GM21529 (cell line): ENCODE measurements around the gene CACNA1E.

ENCODE experiments used
- ATAC-seq: cut with Tn5 transposase; IDR thresholded peaks from one replicate; pipeline ENCODE4 v1.9.1; 2021; ENCODE audit not compliant: unreplicated experiment

CACNA1E gene

DNA sequence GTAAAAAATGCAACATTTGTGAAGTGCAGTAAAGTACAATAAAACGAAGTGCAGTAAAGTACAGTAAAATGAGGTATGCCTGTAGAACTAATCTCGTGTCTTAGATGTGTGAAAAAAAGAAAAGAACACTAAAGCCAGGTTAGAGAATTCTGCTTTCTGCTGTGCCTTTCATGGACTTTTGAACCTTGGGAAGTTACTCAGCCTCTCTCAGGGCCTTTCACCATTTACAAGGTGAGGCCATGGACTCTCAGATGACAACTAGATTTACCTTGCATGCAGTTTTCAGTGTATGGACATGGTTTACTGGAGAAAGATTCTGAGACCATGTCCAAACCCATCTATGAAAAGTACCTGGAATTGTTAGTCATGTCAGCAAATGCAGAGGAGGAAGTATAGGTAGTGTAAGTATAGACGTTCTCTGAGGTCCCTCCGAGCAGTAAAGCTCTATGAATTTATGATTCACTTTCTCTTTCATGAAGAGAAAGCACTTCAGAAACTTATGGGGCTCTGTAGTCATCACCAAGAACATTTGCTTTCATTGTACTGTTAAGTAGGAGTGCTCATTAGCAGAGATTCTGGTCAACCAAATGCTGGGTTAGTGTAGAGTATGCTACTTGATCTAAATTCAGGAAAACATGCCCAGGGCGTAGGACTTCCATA lies 143.1 kb downstream of the CACNA1E start:
- no peak for ATAC-seq

DNA sequence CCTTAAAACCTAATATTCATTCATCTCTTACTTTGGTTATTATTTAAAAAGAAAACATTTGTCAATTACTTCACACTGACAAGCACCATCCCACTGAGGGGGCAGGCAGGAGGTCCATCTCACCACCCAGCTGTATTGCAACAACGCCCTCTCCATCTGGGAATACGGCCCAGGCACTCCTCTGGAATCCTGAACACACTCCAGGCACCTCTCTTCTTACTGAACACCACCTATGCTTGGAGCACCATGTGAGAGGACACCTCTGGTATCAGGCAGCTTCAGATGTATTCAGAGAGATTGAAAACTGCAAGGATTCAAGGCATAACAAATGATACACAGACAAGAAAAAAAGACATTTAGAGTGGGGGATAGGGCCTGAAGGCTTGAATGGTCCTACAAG lies 147.1 kb downstream of the CACNA1E start:
- ATAC-seq = no peak

DNA sequence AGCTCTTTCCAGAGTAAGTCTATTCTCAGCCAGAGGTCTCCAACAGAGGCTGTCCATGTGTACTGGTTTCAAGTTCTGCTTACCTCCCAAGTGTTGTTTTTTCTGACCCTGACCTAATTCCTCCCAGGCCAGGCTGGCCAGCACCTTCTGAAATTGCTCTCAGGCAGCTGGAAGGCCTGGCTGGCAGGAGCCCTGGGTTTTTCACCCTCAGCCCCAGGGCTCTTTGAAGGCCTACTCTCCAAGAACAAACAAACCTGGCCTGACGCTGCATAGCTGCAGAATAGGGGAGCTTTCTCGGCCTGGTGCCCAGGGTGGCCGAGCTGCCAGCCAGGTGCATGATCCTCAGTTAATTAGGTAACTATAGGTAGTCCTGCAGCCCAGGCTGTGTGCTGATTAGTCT lies 147.5 kb downstream of the CACNA1E start:
- no peak for ATAC-seq

DNA sequence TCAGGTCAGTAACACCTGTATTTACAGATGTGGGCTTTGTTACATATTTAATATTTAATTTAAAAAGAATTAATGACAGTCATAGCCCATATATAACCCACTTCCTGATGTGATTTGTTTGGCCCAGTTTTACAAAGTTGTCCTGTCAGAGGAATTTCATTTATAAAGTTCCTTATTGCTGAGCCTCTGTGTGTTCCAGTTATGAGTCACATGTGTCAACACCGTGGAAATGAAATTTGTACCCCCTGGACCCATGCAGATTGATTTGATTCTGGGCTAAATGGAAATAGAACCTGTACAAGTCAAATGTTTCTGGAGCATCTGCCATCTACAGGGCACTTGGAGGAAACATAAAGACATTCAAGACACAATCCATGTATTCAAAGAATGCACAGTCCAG lies 149.2 kb downstream of the CACNA1E start:
- no peak for ATAC-seq

DNA sequence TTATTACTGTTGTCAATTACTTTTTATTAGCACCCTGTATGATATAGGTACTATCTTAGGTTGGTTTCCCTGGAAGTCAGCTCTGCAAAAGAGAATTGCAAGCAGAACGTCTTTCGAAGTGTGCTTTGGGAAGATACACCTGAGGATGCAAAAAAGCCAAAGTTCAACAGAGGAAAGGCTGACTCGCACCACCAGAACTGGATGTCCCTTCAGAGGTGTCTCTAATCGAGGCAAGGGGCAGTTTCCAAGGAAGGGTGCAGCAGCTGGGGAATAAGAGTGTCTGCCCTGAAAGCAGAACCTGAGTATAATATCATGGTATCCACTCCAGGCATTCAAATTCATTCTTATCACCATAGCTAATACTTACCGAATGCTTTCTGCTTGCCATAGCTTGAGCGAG lies 149.6 kb downstream of the CACNA1E start:
- ATAC-seq = no peak

DNA sequence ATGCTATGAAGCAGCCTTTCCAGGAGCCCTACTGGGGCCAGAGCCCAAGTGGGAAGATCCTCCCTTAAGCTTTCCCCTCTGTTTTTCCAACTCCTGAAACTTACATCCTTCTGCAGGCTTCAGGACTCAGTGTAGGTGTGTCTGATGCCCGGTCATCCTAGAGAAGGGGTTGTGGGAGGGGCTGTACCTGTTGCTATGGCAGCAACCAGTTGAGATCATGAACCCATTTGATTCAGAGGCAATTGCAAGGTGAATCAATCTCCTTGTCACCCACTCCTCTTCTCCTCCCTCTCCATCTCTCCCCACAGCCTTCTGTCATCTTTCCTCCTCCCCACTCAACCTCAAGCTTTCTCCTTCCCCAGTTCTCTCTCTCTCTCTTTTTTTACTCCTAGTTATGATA lies 151.8 kb downstream of the CACNA1E start:
- ATAC-seq = no peak

DNA sequence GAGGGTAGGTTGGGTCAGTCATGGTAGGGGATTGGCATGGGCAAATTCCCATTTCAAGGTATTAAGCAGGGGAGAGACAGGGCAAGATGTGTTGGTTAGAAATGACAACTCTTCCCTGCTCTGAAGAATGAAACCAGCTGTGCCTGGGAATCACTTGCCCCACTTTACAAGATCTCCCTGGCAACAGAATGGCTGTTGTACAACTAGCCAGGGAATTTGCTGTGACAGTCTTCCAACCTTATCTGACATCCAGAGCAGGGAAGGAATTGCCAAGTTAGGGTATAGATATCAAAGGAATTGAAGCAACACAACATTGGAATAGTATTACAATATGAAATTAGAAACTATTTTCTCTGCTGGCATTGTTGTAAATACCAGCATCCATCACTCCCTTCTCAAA lies 154.7 kb downstream of the CACNA1E start:
- ATAC-seq = no peak

DNA sequence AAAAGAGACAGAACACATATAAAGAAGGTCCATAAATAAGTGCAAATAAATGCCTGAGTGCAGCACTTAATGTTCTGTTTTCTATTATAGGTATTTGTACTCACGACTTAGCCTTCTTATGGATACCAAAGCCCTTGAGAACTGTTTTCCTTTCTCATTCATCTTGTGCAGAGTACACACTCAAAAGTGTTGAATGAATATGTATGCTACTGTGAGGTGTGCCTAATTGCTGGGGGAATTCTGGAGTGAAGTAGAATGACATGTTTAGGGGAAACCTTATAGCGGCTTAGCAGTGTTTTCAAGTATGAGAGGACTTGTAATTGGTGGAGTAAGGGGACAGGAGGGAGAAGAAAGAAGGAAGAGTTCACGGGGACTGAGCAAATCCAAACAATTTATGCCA lies 157.6 kb downstream of the CACNA1E start:
- ATAC-seq = no peak

DNA sequence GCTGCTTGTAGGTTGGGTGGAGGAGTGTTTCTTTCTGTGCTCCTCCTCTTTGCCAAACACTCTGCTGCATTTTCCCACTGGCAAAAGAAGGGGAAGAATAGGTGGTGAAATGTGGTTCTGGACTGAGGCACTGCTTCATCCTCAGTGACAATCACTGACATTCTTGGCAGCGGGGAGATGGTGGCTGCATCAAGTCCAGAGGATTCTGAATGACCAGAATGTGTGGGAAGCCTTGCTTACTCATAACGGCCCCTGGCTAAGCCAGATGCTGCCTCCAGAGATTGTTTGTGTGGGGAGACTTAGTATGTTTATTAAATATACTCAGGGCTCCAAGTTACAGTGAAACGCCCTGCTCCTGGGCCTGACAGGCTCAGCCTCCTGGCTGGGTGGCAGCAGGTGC lies 160.3 kb downstream of the CACNA1E start:
- no peak for ATAC-seq

DNA sequence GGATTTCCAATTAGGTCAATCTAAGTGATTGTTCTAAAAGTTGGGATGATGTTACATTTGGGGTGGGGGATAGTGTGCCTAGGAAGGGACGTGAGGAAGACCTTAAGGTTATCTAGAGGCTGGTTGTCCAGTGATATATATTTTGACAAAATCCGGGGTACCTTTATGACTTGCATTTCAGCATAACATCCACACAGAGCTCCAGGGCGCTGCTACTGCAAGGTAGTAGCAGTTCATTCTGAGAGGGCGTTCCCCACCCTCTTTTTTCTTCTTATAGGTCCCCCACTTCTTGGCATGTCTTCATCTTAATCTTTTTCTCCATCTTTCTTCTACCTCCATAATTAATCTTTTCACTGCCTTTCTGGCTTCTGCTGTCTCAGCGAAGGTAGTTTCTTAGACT lies 161.9 kb downstream of the CACNA1E start:
- no peak for ATAC-seq

DNA sequence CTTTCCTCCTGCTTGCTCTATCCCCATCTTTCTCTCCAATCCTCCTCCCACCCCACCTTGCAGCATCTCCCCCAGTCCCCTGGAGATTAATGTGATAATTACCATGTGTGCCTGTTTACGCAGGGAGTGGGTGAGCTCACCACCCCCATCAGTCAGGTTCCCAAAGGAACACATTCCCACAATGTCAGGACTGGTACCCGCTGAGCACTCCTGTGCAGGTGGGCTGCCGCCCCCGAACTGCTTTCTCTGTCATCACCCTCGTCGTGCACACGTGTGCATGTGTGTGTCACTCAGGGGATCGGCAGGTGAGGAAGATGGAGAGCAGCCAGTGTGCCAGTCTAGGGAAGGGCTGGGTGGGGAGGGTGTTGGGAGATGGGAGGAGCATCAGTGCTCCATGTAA lies 163.4 kb downstream of the CACNA1E start:
- ATAC-seq = no peak

DNA sequence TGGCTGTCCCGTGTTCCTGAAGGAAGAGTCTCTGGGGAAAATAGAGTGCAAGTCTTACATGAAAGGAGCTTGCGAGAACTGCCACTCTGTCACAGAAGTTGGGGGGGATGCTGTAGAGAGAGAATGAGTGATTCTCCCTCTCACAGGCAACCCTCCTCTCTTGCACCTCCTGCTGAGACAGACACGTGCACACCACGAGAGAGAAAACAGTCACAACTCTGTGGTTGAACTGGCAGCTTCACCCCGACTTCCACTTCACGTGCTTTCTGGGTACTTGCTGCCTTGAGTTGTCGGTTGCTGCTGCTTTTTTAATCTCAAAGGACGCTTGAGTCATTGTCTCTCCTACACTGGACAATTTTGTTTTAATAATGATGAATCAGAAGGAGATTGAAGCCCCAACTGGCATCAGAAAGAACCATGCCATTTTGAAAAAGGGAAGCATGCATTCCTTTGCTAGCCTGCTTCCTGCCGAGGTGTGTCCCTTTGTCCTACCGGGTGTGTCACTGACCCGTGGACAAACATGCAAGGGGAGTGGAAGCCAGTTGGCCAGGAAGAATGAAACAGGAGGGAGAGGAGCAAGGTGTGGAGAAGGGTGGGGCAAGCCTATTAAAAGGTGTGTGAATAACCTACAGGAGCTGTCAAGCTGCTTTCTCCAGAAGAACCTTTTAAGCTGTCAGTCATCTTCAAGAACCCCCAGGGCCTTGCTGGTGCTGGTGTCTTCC lies 164.2 kb downstream of the CACNA1E start:
- ATAC-seq = no peak

DNA sequence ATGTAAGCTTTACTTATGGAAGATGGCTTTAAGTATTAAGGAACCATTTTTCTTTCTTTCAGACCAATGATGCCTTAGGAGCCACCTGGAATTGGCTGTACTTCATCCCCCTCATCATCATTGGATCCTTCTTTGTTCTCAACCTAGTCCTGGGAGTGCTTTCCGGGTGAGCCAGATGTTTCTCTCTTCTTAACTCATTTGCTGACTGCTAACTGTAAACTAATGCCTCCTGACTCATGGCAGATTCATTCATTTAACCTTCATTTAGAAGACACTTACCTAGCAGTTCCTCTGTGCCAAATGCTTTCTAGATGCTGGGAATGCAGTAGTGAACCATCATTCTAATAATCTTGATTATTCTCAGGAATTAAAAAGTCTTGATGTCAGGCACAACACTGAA lies 168.0 kb downstream of the CACNA1E start:
- no peak for ATAC-seq

DNA sequence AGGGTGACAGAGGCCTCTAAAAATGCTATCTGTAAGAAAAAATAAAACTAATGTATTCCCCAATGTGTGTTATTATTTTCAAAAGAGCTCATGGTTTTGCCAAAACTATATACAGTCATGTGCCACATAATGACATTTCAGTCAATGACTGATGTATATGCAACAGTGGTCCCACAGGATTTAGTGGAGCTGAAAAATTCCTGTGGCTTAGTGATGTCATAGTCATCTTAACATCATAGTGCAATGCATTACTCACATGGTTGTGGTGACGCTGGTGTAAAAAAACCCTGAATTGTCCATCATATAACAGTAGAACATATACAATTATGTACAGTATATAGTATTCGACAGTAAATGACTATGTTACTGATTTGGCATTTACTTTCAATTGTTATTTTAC lies 172.4 kb downstream of the CACNA1E start:
- ATAC-seq = no peak

DNA sequence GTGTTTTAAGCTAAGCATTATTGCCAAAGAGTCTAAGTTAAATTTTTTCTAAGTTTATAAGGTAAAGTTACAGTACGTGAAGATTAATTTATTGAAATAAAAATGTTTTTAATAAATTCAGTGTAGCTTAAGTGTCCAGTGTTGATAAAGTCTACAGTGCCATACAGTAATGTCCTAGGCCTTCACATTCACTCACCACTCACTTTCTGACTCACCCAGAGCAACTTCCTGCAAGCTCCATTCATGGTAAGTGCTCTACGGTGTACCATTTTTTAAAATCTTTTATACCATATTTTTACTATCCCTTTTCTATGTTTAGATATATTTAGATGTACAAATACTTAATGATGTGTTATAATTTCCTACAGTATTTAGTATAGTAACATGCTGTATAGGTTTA lies 173.2 kb downstream of the CACNA1E start:
- ATAC-seq = no peak

DNA sequence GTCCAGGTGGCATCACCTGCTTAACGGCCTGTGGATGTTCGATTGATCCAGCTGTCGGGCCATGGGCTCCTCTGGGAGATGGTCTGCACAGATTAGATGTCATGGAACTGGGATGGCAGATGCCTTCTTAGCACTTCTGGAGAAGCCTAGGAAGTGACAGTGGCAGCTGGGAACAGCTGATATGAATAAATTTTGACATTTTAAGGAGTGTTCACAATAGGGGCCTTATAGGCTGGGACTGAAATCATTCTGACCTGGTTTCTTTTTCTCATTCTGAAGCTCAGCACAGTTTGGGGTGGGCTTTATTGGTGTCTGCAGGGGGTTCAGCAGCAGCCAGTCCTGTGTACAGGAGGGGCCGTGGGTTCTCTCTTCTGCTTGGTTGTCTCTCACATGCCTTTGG lies 175.3 kb downstream of the CACNA1E start:
- ATAC-seq = no peak

DNA sequence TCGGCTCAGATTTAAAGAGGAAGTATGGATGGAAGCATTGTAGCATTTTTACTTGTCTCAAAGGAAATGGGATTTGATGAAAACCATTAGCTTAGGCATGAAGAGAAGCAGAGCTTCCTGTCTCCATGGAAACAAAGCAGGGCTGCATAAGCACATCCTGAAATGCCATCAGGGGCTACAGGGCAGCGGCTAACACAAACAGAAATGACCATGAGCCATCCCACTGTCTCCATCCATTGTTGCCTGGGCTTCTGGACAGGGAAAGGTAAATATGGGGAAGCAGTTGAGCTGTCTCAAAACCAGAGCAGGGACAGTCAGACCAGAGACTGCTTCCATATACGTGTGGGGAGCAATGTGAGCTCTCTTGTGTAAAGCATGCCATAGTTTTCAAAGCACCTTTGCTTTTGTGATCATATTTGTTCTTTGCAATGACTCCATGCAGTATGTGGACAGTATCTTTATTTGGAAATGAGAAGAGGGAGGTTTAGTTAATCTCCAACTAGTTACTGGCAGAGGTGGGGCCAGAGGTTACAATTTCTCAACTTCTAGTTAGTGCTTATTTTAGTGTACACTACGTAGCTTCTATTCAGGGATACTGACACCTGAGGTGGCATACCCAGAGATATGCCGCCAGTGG lies 176.1 kb downstream of the CACNA1E start:
- ATAC-seq = no peak

DNA sequence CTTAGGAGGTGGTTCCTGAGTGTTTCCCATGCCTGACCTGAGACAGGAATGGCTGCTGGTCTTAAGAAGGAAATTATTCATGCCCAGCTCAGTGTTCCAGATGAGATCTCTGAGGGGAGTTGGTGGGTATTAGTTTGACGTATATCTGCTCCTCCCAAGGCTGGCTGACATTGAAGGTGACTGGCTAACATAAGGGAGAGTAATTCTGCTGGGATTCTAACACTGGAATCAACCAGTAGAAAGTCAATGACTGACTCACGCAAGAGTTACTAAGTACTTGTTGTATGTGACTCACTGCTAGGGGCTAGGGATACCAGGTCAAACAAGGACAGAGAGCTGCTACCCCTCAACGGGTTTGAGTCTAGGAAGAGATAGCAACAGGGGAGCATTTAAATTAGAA lies 177.3 kb downstream of the CACNA1E start:
- no peak for ATAC-seq

DNA sequence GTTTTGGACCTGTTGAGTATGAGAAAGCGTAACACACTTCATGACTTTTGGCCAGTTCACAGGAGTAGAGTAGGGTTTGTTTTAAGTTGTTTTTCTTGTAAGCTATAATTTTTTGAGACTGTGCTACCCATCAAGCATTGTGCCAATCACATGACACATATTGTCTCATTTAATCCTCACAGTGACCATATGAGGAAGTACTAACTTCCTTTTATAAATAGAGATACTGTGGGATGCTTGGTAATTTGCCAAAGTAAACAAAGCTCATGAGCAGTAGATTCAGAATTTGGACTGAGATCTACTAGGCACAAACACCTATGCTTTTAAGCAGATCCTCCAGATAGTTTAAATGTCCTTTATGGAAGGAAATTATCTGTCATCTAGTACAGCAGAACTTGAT lies 178.3 kb downstream of the CACNA1E start:
- ATAC-seq = no peak

DNA sequence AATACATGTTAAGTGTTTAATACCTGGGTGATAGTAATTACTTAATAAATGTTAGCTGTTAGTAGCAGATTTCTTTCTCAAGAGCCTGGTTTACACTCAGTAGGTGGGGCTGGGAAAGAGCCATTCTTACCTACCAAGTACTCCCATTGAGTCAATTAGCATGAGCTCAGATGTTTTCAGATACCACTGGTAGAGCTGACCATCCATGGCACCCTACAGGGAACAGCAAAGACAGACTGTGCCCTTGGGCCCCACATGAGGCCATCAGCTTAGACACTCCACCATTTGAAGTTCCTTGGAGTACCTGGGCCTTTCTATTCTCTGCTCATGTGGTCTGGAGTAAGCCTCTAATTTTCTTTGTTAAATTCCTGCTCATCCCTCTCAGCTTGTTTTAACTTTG lies 179.3 kb downstream of the CACNA1E start:
- no peak for ATAC-seq

DNA sequence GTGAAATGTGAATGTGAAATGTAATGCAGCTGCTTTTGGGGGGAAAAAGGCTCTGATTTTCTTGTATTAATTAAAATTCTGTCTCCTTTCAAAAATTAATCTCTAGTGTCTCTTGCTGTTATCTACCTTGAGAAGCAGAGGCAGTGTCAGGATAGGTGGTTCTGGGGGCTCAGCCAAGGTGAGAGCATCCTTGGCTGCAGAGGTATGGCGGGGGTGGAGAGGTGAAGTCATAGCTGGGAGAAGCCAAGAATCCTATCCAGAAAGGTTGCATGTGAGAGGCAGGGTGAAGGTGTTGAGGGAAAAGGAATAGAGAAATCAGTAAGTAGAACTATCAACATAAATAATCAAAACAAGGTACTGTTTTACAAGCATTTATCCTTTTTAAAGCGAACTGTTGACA lies 181.2 kb downstream of the CACNA1E start:
- no peak for ATAC-seq

DNA sequence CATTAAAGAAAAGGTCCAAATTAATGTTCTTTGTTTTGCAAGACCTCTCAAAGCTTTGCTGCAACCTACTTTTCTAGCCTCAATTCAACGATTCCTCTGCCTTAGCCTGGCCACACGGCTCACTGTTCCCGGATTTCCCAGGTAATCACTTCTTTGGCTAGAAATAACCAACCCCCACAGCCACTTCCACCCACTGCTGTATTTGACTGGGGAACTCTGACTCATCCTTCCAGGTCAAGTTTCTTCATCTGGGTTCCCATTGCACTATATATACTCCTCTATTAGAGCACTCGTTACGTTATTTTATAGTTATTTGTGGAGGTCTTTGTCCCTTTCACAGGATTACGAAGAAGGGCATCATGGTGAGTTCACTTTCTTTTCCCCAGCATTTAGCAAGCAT lies 185.9 kb downstream of the CACNA1E start:
- no peak for ATAC-seq

DNA sequence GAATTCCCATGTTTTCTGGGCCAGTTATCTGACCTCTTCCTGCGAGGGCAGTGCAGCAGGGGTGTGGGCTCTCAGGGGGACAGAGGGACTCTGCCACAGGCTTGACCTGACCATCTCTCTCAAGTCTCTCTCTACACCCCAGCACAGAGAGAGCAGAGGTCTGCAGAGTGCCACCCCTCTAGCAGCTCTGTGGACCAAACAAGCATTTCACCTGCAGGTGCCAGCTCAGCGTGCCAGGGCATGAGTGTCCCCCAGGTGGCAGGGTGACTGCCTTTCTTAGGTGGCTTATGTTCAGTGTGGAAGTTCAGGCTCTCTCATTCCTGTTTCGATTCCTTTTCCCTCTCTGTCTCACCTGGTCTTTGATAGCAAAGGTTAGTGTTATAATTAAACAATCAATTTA lies 191.3 kb downstream of the CACNA1E start:
- ATAC-seq = no peak
